OCI-LY7 (cell line): ENCODE data around the gene EWSR1.

Experiments used
- EZH2phosphoT487 ChIP-seq: fragments of 200-600 bp; sonication (generic); IDR thresholded peaks from 2 replicates; pipeline ENCODE4 v1.6.1; 2018; ENCODE audit warnings: low read depth, borderline replicate concordance, mild to moderate bottlenecking, mixed run types, antibody characterized with exemption, low read length, moderate library complexity, mixed read lengths
- TF ChIP-seq, protein P1 (sequence below): fragments of 200-600 bp; sonication (generic); conservative IDR thresholded peaks from 2 replicates; pipeline ENCODE4 v1.5.1; 2014; ENCODE audit warnings: mild to moderate bottlenecking, antibody characterized with exemption, low read length, moderate library complexity, mixed read lengths

DNA sequence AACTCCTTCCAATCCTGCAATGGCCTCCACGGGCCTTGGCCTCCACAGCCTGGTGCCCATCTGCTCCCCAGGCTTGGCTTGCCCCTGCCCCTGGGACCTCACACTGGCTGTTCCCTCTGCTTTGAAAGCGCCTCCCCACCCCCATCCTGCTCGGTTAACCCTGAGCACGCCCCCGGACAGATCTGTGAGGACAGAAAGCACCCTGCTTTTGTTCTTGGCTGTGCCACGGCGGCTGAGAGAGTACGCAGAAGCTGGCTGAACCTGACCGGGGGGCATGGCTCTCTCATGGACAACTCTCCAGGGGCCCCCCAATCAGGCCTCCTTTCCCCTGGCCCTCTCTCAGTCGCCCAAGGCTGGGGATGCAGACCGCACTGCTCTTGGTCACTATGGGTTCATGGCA, 67.6 kb downstream of the EWSR1 start:
- TF ChIP-seq, protein P1, sequence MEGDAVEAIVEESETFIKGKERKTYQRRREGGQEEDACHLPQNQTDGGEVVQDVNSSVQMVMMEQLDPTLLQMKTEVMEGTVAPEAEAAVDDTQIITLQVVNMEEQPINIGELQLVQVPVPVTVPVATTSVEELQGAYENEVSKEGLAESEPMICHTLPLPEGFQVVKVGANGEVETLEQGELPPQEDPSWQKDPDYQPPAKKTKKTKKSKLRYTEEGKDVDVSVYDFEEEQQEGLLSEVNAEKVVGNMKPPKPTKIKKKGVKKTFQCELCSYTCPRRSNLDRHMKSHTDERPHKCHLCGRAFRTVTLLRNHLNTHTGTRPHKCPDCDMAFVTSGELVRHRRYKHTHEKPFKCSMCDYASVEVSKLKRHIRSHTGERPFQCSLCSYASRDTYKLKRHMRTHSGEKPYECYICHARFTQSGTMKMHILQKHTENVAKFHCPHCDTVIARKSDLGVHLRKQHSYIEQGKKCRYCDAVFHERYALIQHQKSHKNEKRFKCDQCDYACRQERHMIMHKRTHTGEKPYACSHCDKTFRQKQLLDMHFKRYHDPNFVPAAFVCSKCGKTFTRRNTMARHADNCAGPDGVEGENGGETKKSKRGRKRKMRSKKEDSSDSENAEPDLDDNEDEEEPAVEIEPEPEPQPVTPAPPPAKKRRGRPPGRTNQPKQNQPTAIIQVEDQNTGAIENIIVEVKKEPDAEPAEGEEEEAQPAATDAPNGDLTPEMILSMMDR: no peak
- no peak for TF ChIP-seq EZH2phosphoT487
